WI38 (cell line): ENCODE data around the gene TMEM192.

Experiments used
- H3K4me3 ChIP-seq: 2 replicates; pipeline ENCODE4 v1.5.1; 2011; ENCODE audit warnings: low read depth, mild to moderate bottlenecking, control low read depth, low read length
- TF ChIP-seq, protein P1 (sequence below): IDR thresholded peaks from 2 replicates; pipeline ENCODE4 v1.5.1; 2012; ENCODE audit warnings: low read depth, mild to moderate bottlenecking, control low read depth, low read length

TMEM192 gene

DNA sequence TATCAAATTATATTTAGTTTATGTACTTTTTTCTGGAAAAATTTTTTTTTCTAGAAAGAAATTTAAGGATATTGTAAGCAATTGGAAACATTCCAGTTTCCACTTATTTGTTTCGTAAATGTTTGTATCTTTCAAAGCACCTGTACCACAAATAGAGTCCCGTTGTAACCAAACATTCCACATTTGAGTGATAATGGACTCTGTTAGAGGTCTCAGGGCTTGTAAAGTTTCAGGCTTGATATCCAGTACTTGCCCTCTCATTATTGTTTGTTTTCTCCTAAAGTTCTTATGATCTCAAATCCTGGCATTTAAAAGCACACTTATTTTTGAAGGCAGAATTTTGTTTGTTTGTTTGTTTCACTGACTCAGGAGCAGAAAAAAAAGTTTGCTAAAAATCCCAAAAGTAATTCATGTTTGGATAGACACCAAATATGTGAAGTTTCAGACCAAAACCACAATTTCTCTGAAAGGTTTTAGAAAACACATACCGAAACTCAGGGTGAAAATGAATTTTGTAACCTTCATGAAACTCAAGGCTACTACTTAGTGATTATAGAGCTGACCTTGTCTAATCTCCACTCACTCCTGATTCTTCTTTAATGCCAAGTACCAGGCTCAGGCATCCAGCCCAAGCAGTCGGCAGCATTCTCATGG lies 5.7 kb upstream of the TMEM192 start:
- H3K4me3 ChIP-seq = no peak overlapping the region
- TF ChIP-seq, protein P1, sequence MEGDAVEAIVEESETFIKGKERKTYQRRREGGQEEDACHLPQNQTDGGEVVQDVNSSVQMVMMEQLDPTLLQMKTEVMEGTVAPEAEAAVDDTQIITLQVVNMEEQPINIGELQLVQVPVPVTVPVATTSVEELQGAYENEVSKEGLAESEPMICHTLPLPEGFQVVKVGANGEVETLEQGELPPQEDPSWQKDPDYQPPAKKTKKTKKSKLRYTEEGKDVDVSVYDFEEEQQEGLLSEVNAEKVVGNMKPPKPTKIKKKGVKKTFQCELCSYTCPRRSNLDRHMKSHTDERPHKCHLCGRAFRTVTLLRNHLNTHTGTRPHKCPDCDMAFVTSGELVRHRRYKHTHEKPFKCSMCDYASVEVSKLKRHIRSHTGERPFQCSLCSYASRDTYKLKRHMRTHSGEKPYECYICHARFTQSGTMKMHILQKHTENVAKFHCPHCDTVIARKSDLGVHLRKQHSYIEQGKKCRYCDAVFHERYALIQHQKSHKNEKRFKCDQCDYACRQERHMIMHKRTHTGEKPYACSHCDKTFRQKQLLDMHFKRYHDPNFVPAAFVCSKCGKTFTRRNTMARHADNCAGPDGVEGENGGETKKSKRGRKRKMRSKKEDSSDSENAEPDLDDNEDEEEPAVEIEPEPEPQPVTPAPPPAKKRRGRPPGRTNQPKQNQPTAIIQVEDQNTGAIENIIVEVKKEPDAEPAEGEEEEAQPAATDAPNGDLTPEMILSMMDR = no peak

DNA sequence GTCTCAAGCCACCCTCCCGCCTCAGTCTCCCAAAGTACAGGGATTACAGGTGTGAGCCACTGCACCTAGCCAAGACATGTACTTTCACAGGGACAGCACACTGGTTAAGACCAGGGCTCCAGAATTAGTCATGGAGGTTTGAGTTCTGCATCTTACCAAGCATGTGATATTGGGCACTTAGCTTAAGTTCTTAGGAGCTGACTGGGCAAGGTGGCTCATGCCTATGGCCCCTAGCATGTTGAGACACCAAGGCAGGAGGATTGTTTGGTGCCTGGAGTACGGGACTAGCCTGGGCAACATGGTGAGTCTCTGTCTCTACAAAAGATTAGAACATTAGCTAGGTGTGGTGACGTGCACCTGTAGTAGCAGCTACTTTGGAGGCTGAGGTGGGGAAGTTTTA lies 2.6 kb upstream of the TMEM192 start:
- TF ChIP-seq, protein P1 = no peak
- no peak overlapping the region for H3K4me3 ChIP-seq

DNA sequence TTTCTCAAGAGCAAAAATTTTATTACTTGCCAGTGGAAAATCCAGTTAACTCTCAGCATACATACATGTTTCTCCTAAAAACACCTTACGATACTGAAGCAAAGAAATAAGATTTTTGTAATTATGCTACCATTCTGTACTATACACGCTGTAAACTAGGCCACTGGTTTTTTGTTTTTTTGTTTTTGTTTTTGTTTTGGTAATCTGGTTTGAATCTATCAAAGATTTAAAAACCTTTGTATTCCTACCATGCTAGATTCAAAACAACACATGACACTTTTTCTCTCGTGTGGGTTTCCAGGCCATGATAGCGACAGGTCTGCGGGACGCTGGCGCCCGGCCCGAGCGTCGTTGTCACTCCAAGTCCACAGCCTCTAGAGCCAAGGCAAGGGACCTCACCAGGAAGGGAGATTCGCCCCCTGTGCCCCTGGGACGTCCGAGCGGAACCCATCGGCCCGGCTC lies 723 bp downstream of the TMEM192 start:
- TF ChIP-seq, protein P1 = no peak
- H3K4me3 ChIP-seq = peak overlapping the region; percentile 71

DNA sequence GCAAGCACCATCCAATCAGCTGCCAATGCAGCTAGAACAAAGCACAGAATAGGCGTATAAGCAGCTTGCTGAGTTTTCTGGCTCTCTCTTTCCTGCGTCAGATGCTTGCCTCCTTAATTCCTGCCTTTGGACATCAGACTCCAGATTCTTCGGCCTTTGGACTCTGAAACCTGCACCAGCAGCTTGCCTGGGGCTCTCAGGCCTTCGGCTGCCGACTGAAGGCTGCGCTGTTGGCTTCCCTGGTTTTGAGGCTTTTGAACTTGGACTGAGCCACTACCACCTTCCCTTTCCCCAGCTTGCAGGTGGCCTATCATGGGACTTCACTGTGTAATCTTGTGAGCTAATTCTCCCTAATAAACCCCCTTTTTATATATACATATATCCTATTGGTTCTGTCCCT lies 6.1 kb downstream of the TMEM192 start:
- TF ChIP-seq, protein P1 = no peak
- no peak overlapping the region for H3K4me3 ChIP-seq

DNA sequence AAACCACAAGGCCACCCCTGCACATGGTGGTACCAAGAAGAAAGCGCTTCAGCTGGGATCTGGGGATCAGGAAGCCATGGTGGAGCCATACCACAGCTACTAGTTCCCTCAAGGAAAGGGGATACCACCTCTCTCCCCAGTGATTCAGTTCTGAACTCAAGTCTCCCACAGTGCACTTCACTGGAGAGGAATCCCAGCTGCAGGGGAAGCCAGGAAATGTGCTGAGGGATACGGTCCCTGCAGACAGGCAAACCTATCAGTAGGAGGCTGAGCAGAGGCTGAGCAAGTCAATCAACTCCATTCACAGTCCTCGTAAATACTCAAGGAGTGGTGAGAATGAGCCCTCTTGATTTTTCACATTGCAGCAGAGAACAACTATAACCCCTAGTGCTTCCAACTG lies 11.0 kb downstream of the TMEM192 start:
- no peak overlapping the region for H3K4me3 ChIP-seq
- TF ChIP-seq, protein P1 = no peak

DNA sequence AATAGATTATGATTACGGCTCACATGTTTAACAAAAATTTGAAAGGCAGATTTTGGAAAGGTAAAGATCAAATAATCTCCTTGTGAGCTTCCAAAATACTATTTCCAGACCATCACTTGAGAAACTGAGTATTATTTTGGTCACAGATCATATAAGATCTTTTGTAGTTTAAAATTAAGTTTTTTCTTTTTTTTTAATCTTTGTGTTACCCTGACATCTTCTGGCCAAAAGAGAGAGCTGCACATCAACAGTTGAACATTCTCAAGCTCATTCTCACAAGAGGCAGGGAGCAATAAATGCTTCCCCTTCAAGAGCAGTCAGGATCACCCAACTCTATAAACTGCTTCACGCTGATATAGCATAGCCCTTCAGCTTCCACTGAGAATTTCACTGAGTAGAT lies 15.9 kb downstream of the TMEM192 start:
- TF ChIP-seq, protein P1 = peak; percentile 40
- H3K4me3 ChIP-seq = no peak overlapping the region

DNA sequence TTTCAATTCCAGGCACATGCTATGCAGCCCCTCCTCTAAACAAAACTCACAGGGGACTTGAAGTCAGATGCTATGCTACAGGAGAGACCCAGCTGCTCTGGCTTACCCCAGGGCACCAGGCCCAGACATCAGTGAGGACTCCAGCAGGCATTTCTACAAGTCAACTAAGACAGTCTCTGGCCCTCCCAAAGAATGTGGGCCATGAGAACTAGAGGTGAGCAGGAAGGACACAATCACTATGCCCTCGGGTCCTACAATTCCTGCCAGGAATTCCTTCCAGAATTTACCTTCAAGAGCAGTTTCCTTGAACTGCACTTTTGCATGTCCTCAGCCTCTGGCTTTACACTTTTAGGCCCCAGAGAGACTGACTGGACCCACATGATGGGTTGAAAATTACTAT lies 17.4 kb downstream of the TMEM192 start:
- TF ChIP-seq, protein P1 = no peak
- H3K4me3 ChIP-seq = no peak overlapping the region
